NB4 (cell line): ENCODE data around the gene ZER1.

Source experiments
- DNase-seq: peaks from one replicate; pipeline ENCODE4 v3.0.0; 2010; ENCODE audit warnings: low read depth
- H3K4me3 ChIP-seq: one replicate; pipeline ENCODE4 v1.5.1; 2011; ENCODE audit warnings: mild to moderate bottlenecking, low read depth, low read length, moderate library complexity
- MYC ChIP-seq: IDR thresholded peaks from 2 replicates; pipeline ENCODE4 v1.6.1; 2011; ENCODE audit warnings: low read depth, low read length
- POLR2A ChIP-seq: IDR thresholded peaks from 2 replicates; pipeline ENCODE4 v1.6.1; 2011; ENCODE audit warnings: mild to moderate bottlenecking; ENCODE audit not compliant: insufficient read length; ENCODE audit errors: extremely low read depth
- TF ChIP-seq, protein P1 (sequence below): IDR thresholded peaks from 2 replicates; pipeline ENCODE4 v1.6.1; 2011; ENCODE audit warnings: low read depth, low read length
- TF ChIP-seq, protein P2 (sequence below): IDR thresholded peaks from one replicate; pipeline ENCODE4 v1.5.1; 2012; ENCODE audit warnings: low read depth, low read length

The ZER1 gene

GRCh38 chr9:128728298-128728697, 43.4 kb downstream of the ZER1 start:
- TF ChIP-seq, protein P1, sequence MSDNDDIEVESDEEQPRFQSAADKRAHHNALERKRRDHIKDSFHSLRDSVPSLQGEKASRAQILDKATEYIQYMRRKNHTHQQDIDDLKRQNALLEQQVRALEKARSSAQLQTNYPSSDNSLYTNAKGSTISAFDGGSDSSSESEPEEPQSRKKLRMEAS, result no peak
- TF ChIP-seq POLR2A (no peak), MYC (no peak)
- TF ChIP-seq, protein P2, sequence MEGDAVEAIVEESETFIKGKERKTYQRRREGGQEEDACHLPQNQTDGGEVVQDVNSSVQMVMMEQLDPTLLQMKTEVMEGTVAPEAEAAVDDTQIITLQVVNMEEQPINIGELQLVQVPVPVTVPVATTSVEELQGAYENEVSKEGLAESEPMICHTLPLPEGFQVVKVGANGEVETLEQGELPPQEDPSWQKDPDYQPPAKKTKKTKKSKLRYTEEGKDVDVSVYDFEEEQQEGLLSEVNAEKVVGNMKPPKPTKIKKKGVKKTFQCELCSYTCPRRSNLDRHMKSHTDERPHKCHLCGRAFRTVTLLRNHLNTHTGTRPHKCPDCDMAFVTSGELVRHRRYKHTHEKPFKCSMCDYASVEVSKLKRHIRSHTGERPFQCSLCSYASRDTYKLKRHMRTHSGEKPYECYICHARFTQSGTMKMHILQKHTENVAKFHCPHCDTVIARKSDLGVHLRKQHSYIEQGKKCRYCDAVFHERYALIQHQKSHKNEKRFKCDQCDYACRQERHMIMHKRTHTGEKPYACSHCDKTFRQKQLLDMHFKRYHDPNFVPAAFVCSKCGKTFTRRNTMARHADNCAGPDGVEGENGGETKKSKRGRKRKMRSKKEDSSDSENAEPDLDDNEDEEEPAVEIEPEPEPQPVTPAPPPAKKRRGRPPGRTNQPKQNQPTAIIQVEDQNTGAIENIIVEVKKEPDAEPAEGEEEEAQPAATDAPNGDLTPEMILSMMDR, result no peak
- no peak for DNase-seq
- no peak overlapping the region for H3K4me3 ChIP-seq

DNA sequence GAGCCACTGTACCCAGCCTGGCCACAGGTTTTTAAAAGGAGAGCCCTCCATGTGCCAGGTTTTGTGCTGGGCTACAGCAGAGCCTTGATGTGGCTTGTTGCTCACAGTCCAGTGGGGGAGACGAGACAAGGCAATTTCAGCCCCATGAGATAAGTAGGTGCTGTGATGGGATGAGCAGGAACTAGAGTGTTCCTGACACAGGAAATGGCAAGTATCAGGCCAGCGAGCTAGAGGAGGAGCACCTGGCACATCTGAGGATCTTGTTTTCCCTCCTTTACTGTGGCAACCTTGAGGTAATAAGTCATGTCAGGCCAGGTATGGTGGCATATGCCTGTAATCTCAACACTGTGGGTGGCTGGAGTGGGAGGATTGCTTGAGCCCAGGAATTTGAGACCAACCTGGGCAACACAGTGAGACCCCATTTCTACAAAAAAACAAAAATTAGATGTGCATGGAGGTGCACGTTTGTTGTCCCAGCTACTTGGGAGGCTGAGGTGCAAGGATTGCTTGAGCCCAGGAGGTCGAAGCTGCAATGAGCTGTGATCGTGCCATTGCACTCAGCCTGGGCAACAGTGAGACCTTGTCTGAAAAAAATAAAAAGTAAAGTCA, 44.0 kb downstream of the ZER1 start:
- DNase-seq, result no peak
- TF ChIP-seq, protein P2, result no peak
- TF ChIP-seq MYC, result no peak

GRCh38 chr9:128724744-128725211, 46.9 kb downstream of the ZER1 start:
- peak; percentile 79 for DNase-seq
- TF ChIP-seq MYC (no peak), POLR2A (no peak)
- TF ChIP-seq, protein P1, result no peak
- TF ChIP-seq, protein P2, result no peak
- peak overlapping the region; percentile 75 for H3K4me3 ChIP-seq

More for the DNA sequence above, 44.0 kb downstream of the ZER1 start:
- no peak overlapping the region for H3K4me3 ChIP-seq

DNA sequence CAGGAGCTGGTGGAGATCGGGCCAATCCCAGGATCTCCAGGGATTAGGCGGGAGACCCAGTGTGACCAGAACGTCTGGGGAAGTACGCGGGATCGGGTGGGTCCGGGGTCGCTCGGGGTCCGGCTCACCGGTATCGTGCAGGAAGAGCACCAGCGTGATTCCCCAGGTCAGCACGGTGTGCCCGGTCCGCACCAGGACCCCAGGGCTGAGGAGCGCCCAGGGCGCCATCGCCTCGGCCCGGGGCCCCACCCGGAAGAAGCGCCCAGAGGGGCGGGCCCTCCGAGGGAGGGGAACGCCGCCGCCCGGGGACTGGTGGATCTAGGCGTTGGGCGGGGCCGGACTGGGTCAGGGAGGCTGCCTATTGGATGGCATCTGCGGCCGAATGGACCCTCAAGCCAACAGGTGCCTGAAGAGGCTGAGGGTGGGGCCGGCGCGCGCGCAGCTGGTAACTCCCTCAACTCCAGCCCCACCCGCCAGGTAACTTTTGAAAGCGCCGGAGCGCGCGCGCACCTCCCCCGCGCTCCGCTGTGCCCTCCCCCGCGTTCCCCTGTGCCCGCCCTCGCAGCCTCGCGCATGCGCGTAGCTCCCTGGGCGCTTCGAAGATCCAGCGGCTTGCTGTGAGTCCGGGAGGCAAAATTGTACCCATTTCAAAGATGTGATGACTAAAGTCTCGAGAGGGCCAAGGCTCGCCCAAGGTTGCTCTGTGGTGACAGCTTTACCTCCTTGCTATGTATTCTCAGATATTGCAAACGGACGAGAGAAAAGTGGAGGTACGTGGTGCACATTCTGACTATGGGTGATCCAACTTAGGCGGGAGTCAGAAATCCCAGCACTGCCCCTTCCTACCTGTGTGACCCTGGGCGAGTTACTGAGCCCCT, 47.6 kb downstream of the ZER1 start, which contains the start of gene ZDHHC12:
ZDHHC12 (minus strand) TSS at position 262 of the 878 bp plus-strand sequence; CDS start at position 228, 34 bp downstream.
- TF ChIP-seq, protein P1, result peak; percentile 43
- TF ChIP-seq MYC (peak; percentile 45; the same call in 1 of the 2 replicates), POLR2A (peak; percentile 90)
- TF ChIP-seq, protein P2, result no peak
- peak; percentile 99 for DNase-seq
- peak within 1 kb of the TSS; percentile 87 for H3K4me3 ChIP-seq

GRCh38 chr9:128723352-128723865, 48.3 kb downstream of the ZER1 start:
- TF ChIP-seq, protein P1, result no peak
- TF ChIP-seq MYC, result no peak
- no peak for TF ChIP-seq POLR2A
- TF ChIP-seq, protein P2, result no peak
- H3K4me3 ChIP-seq, result peak overlapping the region; percentile 87
- DNase-seq, result no peak
